MM.1S (cell line): ENCODE data around the gene HOATZ.

Experiments used
- EZH2 ChIP-seq: fragments of 300-600 bp; sonication (generic); optimal IDR thresholded peaks from 2 replicates; pipeline ENCODE3; 2017; ENCODE audit warnings: low read depth, mild to moderate bottlenecking, antibody characterized with exemption, low read length, mixed read lengths
- EZH2phosphoT487 ChIP-seq: fragments of 300-600 bp; sonication (generic); IDR thresholded peaks from 2 replicates; pipeline ENCODE4 v1.6.1; 2018; ENCODE audit warnings: antibody characterized with exemption, low read length
- TF ChIP-seq, protein P1 (sequence below): fragments of 300-600 bp; sonication (generic); IDR thresholded peaks from 2 replicates; pipeline ENCODE4 v1.5.1; 2016; ENCODE audit warnings: antibody characterized with exemption, low read length, mixed read lengths

DNA sequence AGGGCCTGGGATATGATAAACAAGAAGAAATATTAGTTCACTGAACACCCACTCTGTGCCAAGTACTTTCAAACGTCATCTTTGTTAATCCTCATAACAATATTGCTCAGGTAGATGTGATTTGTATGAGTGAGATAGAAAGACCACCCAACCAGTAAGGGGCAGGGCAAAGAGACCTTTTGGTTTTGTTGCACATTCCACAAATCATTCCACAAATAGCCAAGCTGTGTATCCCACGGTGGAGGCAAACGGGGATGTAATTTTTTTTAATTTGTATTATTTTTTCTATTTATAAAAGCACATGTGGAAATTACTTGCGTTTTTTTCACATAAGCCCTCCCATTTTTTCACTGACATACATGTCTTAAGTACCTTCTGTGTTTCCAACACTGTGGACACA is 54.9 kb downstream of the HOATZ start:
- TF ChIP-seq, protein P1, sequence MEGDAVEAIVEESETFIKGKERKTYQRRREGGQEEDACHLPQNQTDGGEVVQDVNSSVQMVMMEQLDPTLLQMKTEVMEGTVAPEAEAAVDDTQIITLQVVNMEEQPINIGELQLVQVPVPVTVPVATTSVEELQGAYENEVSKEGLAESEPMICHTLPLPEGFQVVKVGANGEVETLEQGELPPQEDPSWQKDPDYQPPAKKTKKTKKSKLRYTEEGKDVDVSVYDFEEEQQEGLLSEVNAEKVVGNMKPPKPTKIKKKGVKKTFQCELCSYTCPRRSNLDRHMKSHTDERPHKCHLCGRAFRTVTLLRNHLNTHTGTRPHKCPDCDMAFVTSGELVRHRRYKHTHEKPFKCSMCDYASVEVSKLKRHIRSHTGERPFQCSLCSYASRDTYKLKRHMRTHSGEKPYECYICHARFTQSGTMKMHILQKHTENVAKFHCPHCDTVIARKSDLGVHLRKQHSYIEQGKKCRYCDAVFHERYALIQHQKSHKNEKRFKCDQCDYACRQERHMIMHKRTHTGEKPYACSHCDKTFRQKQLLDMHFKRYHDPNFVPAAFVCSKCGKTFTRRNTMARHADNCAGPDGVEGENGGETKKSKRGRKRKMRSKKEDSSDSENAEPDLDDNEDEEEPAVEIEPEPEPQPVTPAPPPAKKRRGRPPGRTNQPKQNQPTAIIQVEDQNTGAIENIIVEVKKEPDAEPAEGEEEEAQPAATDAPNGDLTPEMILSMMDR, result no peak
- no peak for TF ChIP-seq EZH2
- no peak for TF ChIP-seq EZH2phosphoT487
